HepG2 (cell line): ENCODE results near the gene CD58. TPM values are rescaled to one million over a fixed set of nuclear protein-coding genes. Genes with fewer than 3 reads are reported as not detected.

Source experiments
- AKAP8 ChIP-seq: sonication (generic); formaldehyde crosslinking; IDR thresholded peaks from 2 replicates; pipeline ENCODE4 v1.5.1; 2020; ENCODE audit warnings: mild to moderate bottlenecking, missing genetic modification reagents
- BRF2 ChIP-seq: sonication (generic); formaldehyde crosslinking; IDR thresholded peaks from 2 replicates; pipeline ENCODE4 v1.8.1; 2022; ENCODE audit warnings: mild to moderate bottlenecking, missing genetic modification reagents
- DPF2 ChIP-seq: sonication (generic); formaldehyde crosslinking; IDR thresholded peaks from 2 replicates; pipeline ENCODE4 v1.4.0; 2020; ENCODE audit warnings: mild to moderate bottlenecking, low read depth, missing genetic modification reagents, borderline replicate concordance
- KLF12 ChIP-seq: sonication (generic); formaldehyde crosslinking; IDR thresholded peaks from 2 replicates; pipeline ENCODE4 v1.4.0; 2020; ENCODE audit warnings: missing genetic modification reagents, borderline replicate concordance
- NR0B2 ChIP-seq: sonication (generic); formaldehyde crosslinking; IDR thresholded peaks from 2 replicates; pipeline ENCODE4 v1.4.0; 2020; ENCODE audit warnings: mild to moderate bottlenecking, missing genetic modification reagents
- PHF8 ChIP-seq: sonication (generic); formaldehyde crosslinking; IDR thresholded peaks from 2 replicates; pipeline ENCODE4 v1.5.0; 2020; ENCODE audit warnings: missing genetic modification reagents
- PLRG1 ChIP-seq: fragments of 450-650 bp; conservative IDR thresholded peaks from 2 replicates; pipeline ENCODE4 v1.6.1; 2016
- PRPF4 ChIP-seq: fragments of 200-400 bp; formaldehyde crosslinking; IDR thresholded peaks from 2 replicates; pipeline ENCODE4 v1.6.1; 2016; ENCODE audit warnings: low read length, low read depth; ENCODE audit not compliant: poor library complexity, severe bottlenecking
- RCOR2 ChIP-seq: IDR thresholded peaks from 2 replicates; pipeline ENCODE4 v1.6.1; 2016; ENCODE audit warnings: missing biosample characterization, missing genetic modification reagents
- SMAD9 ChIP-seq: sonication (generic); formaldehyde crosslinking; IDR thresholded peaks from 2 replicates; pipeline ENCODE4 v1.5.1; 2020; ENCODE audit warnings: mild to moderate bottlenecking, missing genetic modification reagents
- ZNF333 ChIP-seq: sonication (generic); formaldehyde crosslinking; IDR thresholded peaks from 2 replicates; pipeline ENCODE4 v1.4.0; 2020; ENCODE audit warnings: mild to moderate bottlenecking, missing genetic modification reagents, borderline replicate concordance
- ZNF441 ChIP-seq: sonication (generic); formaldehyde crosslinking; IDR thresholded peaks from 2 replicates; pipeline ENCODE4 v1.7.0; 2021; ENCODE audit warnings: missing genetic modification reagents, borderline replicate concordance
- ZNF614 ChIP-seq: IDR thresholded peaks from 2 replicates; pipeline ENCODE4 v1.6.1; 2018; ENCODE audit warnings: missing biosample characterization, missing genetic modification reagents, inconsistent platforms, borderline replicate concordance
- ZNF761 ChIP-seq: sonication (generic); formaldehyde crosslinking; conservative IDR thresholded peaks from 2 replicates; pipeline ENCODE4 v1.4.0; 2020; ENCODE audit warnings: mild to moderate bottlenecking, missing genetic modification reagents
- ZNF782 ChIP-seq: sonication (generic); formaldehyde crosslinking; IDR thresholded peaks from 2 replicates; pipeline ENCODE4 v1.4.0; 2020; ENCODE audit warnings: missing genetic modification reagents, mild to moderate bottlenecking, borderline replicate concordance
- polyA plus RNA-seq, 8 experiments: library from polyadenylated mRNA; depleted of rRNA in 3 of 8; stranded (reverse) in 7 of 8; unstranded in 1 of 8; fragments of >200 nt; fragmentation: Illumina TruSeq in 4 of 8; extraction: Trizol in 4 of 8; gene quantifications; 2 replicates each; pipeline versions ENCODE4 v1.2.1 to v1.2.3, GENCODE V29; 2011 to 2016; ENCODE audit warnings: low read depth in 4 of 8, missing spikeins in 1 of 8, mixed read lengths in 1 of 8; ENCODE audit not compliant: insufficient read depth in 1 of 8
- total RNA-seq, 5 experiments: library from RNA; depleted of rRNA; stranded (reverse); fragments of >200 nt; fragmentation: Illumina TruSeq; extraction: Trizol; gene quantifications; 2 replicates each; pipeline ENCODE4 v1.2.3, GENCODE V29; 2016; ENCODE audit warnings: low read depth in 1 of 5
- TF ChIP-seq, protein P1 (sequence below): IDR thresholded peaks from 2 replicates; pipeline ENCODE4 v1.6.1; 2016; ENCODE audit warnings: low read depth, control low read depth
- TF ChIP-seq, protein P2 (sequence below): sonication (generic); formaldehyde crosslinking; IDR thresholded peaks from 2 replicates; pipeline ENCODE4 v1.5.0; 2020; ENCODE audit warnings: missing genetic modification reagents
- TF ChIP-seq, protein P3 (sequence below): sonication (generic); formaldehyde crosslinking; IDR thresholded peaks from 2 replicates; pipeline ENCODE4 v1.4.0; 2020; ENCODE audit warnings: missing genetic modification reagents
- TF ChIP-seq, protein P4 (sequence below): sonication (generic); formaldehyde crosslinking; IDR thresholded peaks from 2 replicates; pipeline ENCODE4 v1.4.0; 2020; ENCODE audit warnings: missing genetic modification reagents, borderline replicate concordance
- TF ChIP-seq, protein P5 (sequence below): sonication (generic); formaldehyde crosslinking; IDR thresholded peaks from 2 replicates; pipeline ENCODE4 v1.8.0; 2022; ENCODE audit warnings: mild to moderate bottlenecking, missing genetic modification reagents, moderate library complexity

CD58 gene
- total and polyA plus RNA-seq, 2 of the 13 experiments (the other 11 are each of a cell fraction or from before 2014, with no cell fraction given) = 9.4 to 13.5 TPM

DNA sequence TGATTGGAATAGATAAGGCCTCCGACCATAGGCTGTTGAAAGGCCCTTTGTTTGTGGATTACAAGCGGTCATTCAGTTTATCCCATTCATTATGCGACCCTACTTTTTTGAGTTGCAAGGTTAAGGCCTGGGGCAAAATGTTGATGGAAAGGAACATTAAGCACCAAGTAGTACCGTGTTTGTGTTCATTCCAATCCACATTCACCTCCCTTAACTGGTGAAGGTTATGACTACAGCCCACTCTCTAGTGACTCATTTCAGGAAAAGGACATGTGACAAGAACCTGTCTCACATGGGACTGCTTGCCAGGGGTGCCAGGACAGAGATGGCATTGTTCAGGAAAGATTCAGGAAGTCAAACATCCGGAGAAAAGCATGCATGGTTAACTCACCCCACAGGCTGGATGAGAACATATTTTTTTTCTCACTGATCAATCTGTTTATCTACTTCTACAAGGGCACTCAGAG lies 81.6 kb downstream of the CD58 start (continued):
- TF ChIP-seq NR0B2 (CRISPR knock-in tag) (no peak), KLF12 (CRISPR knock-in tag) (no peak), ZNF614 (peak; percentile 51), SMAD9 (CRISPR knock-in tag) (no peak), PHF8 (CRISPR knock-in tag) (no peak), PRPF4 (no peak), ZNF782 (CRISPR knock-in tag) (no peak), ZNF441 (0 out of 2 replicates have a peak, but pooled peaks have one; percentile 42), BRF2 (CRISPR knock-in tag) (no peak), ZNF333 (no peak), PLRG1 (no peak), AKAP8 (CRISPR knock-in tag) (no peak), DPF2 (peak; percentile 82), RCOR2 (CRISPR knock-in tag) (peak; percentile 38; the same call in 1 of the 2 replicates), ZNF761 (CRISPR knock-in tag) (no peak)
- TF ChIP-seq, protein P1, sequence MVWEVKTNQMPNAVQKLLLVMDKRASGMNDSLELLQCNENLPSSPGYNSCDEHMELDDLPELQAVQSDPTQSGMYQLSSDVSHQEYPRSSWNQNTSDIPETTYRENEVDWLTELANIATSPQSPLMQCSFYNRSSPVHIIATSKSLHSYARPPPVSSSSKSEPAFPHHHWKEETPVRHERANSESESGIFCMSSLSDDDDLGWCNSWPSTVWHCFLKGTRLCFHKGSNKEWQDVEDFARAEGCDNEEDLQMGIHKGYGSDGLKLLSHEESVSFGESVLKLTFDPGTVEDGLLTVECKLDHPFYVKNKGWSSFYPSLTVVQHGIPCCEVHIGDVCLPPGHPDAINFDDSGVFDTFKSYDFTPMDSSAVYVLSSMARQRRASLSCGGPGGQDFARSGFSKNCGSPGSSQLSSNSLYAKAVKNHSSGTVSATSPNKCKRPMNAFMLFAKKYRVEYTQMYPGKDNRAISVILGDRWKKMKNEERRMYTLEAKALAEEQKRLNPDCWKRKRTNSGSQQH (CRISPR knock-in tag) = no peak
- TF ChIP-seq, protein P2, sequence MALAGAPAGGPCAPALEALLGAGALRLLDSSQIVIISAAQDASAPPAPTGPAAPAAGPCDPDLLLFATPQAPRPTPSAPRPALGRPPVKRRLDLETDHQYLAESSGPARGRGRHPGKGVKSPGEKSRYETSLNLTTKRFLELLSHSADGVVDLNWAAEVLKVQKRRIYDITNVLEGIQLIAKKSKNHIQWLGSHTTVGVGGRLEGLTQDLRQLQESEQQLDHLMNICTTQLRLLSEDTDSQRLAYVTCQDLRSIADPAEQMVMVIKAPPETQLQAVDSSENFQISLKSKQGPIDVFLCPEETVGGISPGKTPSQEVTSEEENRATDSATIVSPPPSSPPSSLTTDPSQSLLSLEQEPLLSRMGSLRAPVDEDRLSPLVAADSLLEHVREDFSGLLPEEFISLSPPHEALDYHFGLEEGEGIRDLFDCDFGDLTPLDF (CRISPR knock-in tag) = no peak
- TF ChIP-seq, protein P3, sequence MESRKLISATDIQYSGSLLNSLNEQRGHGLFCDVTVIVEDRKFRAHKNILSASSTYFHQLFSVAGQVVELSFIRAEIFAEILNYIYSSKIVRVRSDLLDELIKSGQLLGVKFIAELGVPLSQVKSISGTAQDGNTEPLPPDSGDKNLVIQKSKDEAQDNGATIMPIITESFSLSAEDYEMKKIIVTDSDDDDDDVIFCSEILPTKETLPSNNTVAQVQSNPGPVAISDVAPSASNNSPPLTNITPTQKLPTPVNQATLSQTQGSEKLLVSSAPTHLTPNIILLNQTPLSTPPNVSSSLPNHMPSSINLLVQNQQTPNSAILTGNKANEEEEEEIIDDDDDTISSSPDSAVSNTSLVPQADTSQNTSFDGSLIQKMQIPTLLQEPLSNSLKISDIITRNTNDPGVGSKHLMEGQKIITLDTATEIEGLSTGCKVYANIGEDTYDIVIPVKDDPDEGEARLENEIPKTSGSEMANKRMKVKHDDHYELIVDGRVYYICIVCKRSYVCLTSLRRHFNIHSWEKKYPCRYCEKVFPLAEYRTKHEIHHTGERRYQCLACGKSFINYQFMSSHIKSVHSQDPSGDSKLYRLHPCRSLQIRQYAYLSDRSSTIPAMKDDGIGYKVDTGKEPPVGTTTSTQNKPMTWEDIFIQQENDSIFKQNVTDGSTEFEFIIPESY = no peak
- TF ChIP-seq, protein P4, sequence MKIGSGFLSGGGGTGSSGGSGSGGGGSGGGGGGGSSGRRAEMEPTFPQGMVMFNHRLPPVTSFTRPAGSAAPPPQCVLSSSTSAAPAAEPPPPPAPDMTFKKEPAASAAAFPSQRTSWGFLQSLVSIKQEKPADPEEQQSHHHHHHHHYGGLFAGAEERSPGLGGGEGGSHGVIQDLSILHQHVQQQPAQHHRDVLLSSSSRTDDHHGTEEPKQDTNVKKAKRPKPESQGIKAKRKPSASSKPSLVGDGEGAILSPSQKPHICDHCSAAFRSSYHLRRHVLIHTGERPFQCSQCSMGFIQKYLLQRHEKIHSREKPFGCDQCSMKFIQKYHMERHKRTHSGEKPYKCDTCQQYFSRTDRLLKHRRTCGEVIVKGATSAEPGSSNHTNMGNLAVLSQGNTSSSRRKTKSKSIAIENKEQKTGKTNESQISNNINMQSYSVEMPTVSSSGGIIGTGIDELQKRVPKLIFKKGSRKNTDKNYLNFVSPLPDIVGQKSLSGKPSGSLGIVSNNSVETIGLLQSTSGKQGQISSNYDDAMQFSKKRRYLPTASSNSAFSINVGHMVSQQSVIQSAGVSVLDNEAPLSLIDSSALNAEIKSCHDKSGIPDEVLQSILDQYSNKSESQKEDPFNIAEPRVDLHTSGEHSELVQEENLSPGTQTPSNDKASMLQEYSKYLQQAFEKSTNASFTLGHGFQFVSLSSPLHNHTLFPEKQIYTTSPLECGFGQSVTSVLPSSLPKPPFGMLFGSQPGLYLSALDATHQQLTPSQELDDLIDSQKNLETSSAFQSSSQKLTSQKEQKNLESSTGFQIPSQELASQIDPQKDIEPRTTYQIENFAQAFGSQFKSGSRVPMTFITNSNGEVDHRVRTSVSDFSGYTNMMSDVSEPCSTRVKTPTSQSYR (CRISPR knock-in tag) = peak; percentile 16; the same call in 1 of the 2 replicates
- TF ChIP-seq, protein P5, sequence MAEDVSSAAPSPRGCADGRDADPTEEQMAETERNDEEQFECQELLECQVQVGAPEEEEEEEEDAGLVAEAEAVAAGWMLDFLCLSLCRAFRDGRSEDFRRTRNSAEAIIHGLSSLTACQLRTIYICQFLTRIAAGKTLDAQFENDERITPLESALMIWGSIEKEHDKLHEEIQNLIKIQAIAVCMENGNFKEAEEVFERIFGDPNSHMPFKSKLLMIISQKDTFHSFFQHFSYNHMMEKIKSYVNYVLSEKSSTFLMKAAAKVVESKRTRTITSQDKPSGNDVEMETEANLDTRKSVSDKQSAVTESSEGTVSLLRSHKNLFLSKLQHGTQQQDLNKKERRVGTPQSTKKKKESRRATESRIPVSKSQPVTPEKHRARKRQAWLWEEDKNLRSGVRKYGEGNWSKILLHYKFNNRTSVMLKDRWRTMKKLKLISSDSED (CRISPR knock-in tag) = no peak
